ENCODE data around the gene NISCH.
"Not testable (repeated sequence)": the region's sequence is repeated elsewhere in the genome, so short reads cannot be mapped to it uniquely, and the experiment has no call there.

The NISCH gene

GRCh38 chr3:52517796-52518722 is 62.7 kb downstream of the NISCH start:
- DNase-seq = no peak

GRCh38 chr3:52518723-52519444 is 63.5 kb downstream of the NISCH start:
- no peak for DNase-seq

- DNase-seq = no peak
These were observed 64.2 kb downstream of the NISCH start for GRCh38 chr3:52519445-52520140.

- DNase-seq = no peak
These were observed 64.8 kb downstream of the NISCH start for GRCh38 chr3:52520141-52520667.

- DNase-seq = no peak
These were observed 65.5 kb downstream of the NISCH start for GRCh38 chr3:52520716-52521487.

- DNase-seq = no peak
These were observed 66.1 kb downstream of the NISCH start for GRCh38 chr3:52521488-52521824.

GRCh38 chr3:52521881-52522650 is 66.7 kb downstream of the NISCH start:
- no peak for DNase-seq

GRCh38 chr3:52522651-52523251 is 67.3 kb downstream of the NISCH start:
- no peak for DNase-seq

- DNase-seq = no peak
These were observed 68.2 kb downstream of the NISCH start for GRCh38 chr3:52523386-52524257.

GRCh38 chr3:52524258-52524751 is 68.9 kb downstream of the NISCH start:
- DNase-seq = no peak

- DNase-seq = no peak
These were observed 69.6 kb downstream of the NISCH start for GRCh38 chr3:52524752-52525679.

- DNase-seq = no peak
These were observed 70.5 kb downstream of the NISCH start for GRCh38 chr3:52525680-52526561.

- not testable (repeated sequence) for DNase-seq
These were observed 71.3 kb downstream of the NISCH start for GRCh38 chr3:52526671-52527038.

- no peak for DNase-seq
These were observed 71.8 kb downstream of the NISCH start for GRCh38 chr3:52527039-52527731.

GRCh38 chr3:52527732-52528585 is 72.6 kb downstream of the NISCH start:
- no peak for DNase-seq
